ENCODE results near the gene LIX1.

Gene LIX1

GRCh38 chr5:97078958-97079743, 63.3 kb downstream of the LIX1 start:
- no peaks in the 10 kb centered on the region for H3F3A ChIP-seq (ENCODE audit: insufficient read depth, low read length)
- no peaks in the 10 kb centered on the region for H3K27me3 ChIP-seq (ENCODE audit: insufficient read depth, low read length)
- TF ChIP-seq, protein P1, sequence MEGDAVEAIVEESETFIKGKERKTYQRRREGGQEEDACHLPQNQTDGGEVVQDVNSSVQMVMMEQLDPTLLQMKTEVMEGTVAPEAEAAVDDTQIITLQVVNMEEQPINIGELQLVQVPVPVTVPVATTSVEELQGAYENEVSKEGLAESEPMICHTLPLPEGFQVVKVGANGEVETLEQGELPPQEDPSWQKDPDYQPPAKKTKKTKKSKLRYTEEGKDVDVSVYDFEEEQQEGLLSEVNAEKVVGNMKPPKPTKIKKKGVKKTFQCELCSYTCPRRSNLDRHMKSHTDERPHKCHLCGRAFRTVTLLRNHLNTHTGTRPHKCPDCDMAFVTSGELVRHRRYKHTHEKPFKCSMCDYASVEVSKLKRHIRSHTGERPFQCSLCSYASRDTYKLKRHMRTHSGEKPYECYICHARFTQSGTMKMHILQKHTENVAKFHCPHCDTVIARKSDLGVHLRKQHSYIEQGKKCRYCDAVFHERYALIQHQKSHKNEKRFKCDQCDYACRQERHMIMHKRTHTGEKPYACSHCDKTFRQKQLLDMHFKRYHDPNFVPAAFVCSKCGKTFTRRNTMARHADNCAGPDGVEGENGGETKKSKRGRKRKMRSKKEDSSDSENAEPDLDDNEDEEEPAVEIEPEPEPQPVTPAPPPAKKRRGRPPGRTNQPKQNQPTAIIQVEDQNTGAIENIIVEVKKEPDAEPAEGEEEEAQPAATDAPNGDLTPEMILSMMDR (IDR thresholded peaks at IDR 0.05; ENCODE audit: low read length), result no peak
- TF ChIP-seq EZH2 (IDR thresholded peaks at IDR 0.05; ENCODE audit: borderline replicate concordance, low read length), result no peak
- no peak overlapping the region for H2AFZ ChIP-seq (ENCODE audit: low read length)
- H3K4me3 ChIP-seq (ENCODE audit: low read depth, low read length, poor library complexity, severe bottlenecking), result no peak overlapping the region
- H3K4me1 ChIP-seq (ENCODE audit: insufficient read depth, low read length, severe bottlenecking), result no peaks in the 10 kb centered on the region
- no peaks in the 10 kb centered on the region for H3K36me3 ChIP-seq (ENCODE audit: insufficient read depth, low read length)
- no peak overlapping the region for H3K27ac ChIP-seq (ENCODE audit: low read depth, low read length, poor library complexity, severe bottlenecking)
- no peaks in the 10 kb centered on the region for H3K79me2 ChIP-seq (ENCODE audit: insufficient read depth, low read length)
- H3K9me3 ChIP-seq (ENCODE audit: low read length), result no peaks in the 10 kb centered on the region
- H3K9me2 ChIP-seq (ENCODE audit: low read depth, low read length), result no peaks in the 10 kb centered on the region
- no peaks in the 10 kb centered on the region for H4K20me1 ChIP-seq (ENCODE audit: insufficient read depth, low read length)
- no peak overlapping the region for H3K4me2 ChIP-seq (ENCODE audit: low read length)
- H3K9ac ChIP-seq (ENCODE audit: low read length), result no peak overlapping the region

DNA sequence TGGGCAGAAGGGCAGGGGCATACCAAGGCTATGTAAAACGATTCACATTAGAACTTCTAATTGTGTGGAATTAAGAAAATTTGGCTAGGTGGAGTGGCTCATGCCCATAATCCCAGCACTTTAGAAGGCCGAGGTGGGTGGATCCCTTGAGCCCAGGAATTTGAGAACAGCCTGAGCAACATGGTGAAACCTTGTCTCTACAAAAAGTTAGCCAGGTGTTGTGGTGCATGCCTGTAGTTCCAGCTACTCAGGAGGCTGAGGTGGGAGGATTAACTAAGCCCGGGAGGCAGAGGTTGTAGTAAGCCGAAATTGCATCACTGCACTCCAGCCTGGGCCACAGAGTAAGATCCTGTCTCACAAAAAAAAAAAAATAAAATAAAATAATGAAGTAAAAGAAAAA, 65.2 kb downstream of the LIX1 start:
- Histone ChIP-seq H4K20me1 (ENCODE audit: insufficient read depth, low read length) (no peaks in the 10 kb centered on the region), H3K4me3 (ENCODE audit: low read depth, low read length, poor library complexity, severe bottlenecking) (no peak overlapping the region), H3K4me1 (ENCODE audit: insufficient read depth, low read length, severe bottlenecking) (no peaks in the 10 kb centered on the region), H3K79me2 (ENCODE audit: insufficient read depth, low read length) (no peaks in the 10 kb centered on the region), H3K4me2 (ENCODE audit: low read length) (no peak overlapping the region), H3K9me3 (ENCODE audit: low read length) (no peaks in the 10 kb centered on the region), H3K27ac (ENCODE audit: low read depth, low read length, poor library complexity, severe bottlenecking) (no peak overlapping the region), H3K9me2 (ENCODE audit: low read depth, low read length) (no peaks in the 10 kb centered on the region), H3K27me3 (ENCODE audit: insufficient read depth, low read length) (no peaks in the 10 kb centered on the region), H3F3A (ENCODE audit: insufficient read depth, low read length) (no peaks in the 10 kb centered on the region), H3K36me3 (ENCODE audit: insufficient read depth, low read length) (no peaks in the 10 kb centered on the region), H2AFZ (ENCODE audit: low read length) (no peak overlapping the region), H3K9ac (ENCODE audit: low read length) (no peak overlapping the region)
- TF ChIP-seq, protein P1 (IDR thresholded peaks at IDR 0.05; ENCODE audit: low read length), result no peak
- TF ChIP-seq EZH2 (IDR thresholded peaks at IDR 0.05; ENCODE audit: borderline replicate concordance, low read length), result no peak

GRCh38 chr5:97076098-97076497, 66.3 kb downstream of the LIX1 start:
- H3K4me1 ChIP-seq (ENCODE audit: insufficient read depth, low read length, severe bottlenecking), result no peaks in the 10 kb centered on the region
- no peak overlapping the region for H3K4me2 ChIP-seq (ENCODE audit: low read length)
- no peak overlapping the region for H3K9ac ChIP-seq (ENCODE audit: low read length)
- no peaks in the 10 kb centered on the region for H3K27me3 ChIP-seq (ENCODE audit: insufficient read depth, low read length)
- no peak overlapping the region for H3K27ac ChIP-seq (ENCODE audit: low read depth, low read length, poor library complexity, severe bottlenecking)
- H2AFZ ChIP-seq (ENCODE audit: low read length), result no peak overlapping the region
- H3F3A ChIP-seq (ENCODE audit: insufficient read depth, low read length), result no peaks in the 10 kb centered on the region
- no peaks in the 10 kb centered on the region for H3K9me3 ChIP-seq (ENCODE audit: low read length)
- no peaks in the 10 kb centered on the region for H3K79me2 ChIP-seq (ENCODE audit: insufficient read depth, low read length)
- no peaks in the 10 kb centered on the region for H3K36me3 ChIP-seq (ENCODE audit: insufficient read depth, low read length)
- H3K9me2 ChIP-seq (ENCODE audit: low read depth, low read length), result no peaks in the 10 kb centered on the region
- no peak overlapping the region for H3K4me3 ChIP-seq (ENCODE audit: low read depth, low read length, poor library complexity, severe bottlenecking)
- H4K20me1 ChIP-seq (ENCODE audit: insufficient read depth, low read length), result no peaks in the 10 kb centered on the region
- TF ChIP-seq EZH2 (IDR thresholded peaks at IDR 0.05; ENCODE audit: borderline replicate concordance, low read length), result no peak
- TF ChIP-seq, protein P1 (IDR thresholded peaks at IDR 0.05; ENCODE audit: low read length), result no peak

All from OCI-LY1 (cell line).